ENCODE data around the gene ZNF718. TPM values are rescaled to one million over a fixed set of nuclear protein-coding genes. Genes with fewer than 3 reads are reported as not detected.
"Not testable (repeated sequence)": the region's sequence is repeated elsewhere in the genome, so short reads cannot be mapped to it uniquely, and the experiment has no call there.

ZNF718 gene
- total RNA-seq, 5 donors from 2014 or later (not counting 1 experiment from before 2014, with no cell fraction given) = 6.6 to 10.3 (median 8.6) TPM

GRCh38 chr4:202822-203221 is 78.5 kb downstream of the ZNF718 start:
- H3K4me3 Mint-ChIP-seq; H3K9me3 ChIP-seq; H3K4me3 ChIP-seq (ENCODE audit: control insufficient read depth in 1 of 2, extremely low read depth in 1 of 2, low read length in 1 of 2); H3K4me1 ChIP-seq (ENCODE audit: control insufficient read depth in 1 of 2, extremely low read depth in 1 of 2, insufficient read depth in 2 of 2, low read length in 2 of 2); H3K27ac ChIP-seq (ENCODE audit: low read length); ATAC-seq (replicated peaks in 1 of 4); POLR2A ChIA-PET; H3K27ac Mint-ChIP-seq; DNase-seq; H3K27me3 Mint-ChIP-seq; H3K4me1 Mint-ChIP-seq; H3K27me3 ChIP-seq (replicated peaks in 1 of 2; ENCODE audit: control insufficient read depth in 2 of 2, extremely low read depth in 1 of 2, insufficient read depth in 2 of 2, low read length in 1 of 2): not testable (repeated sequence)
- CTCF ChIA-PET = interaction anchor here in 1 of 2 donors (0.6 kb wide), 1 partner anchor 107 kb away, joined by 3 read pairs; no protein-coding TSS in a partner anchor
- peaks cover 52% of the 10 kb centered on the region for H3K36me3 Mint-ChIP-seq
- peaks cover 2 to 11% of the 10 kb centered on the region in 2 donors for H3K36me3 ChIP-seq (ENCODE audit: control insufficient read depth in 2 of 2, extremely low read depth in 1 of 2, insufficient read depth in 1 of 2, low read length in 1 of 2)
- H3K9me3 Mint-ChIP-seq = peaks cover 35 to 57% (median 54%) of the 10 kb centered on the region in 3 donors

DNA sequence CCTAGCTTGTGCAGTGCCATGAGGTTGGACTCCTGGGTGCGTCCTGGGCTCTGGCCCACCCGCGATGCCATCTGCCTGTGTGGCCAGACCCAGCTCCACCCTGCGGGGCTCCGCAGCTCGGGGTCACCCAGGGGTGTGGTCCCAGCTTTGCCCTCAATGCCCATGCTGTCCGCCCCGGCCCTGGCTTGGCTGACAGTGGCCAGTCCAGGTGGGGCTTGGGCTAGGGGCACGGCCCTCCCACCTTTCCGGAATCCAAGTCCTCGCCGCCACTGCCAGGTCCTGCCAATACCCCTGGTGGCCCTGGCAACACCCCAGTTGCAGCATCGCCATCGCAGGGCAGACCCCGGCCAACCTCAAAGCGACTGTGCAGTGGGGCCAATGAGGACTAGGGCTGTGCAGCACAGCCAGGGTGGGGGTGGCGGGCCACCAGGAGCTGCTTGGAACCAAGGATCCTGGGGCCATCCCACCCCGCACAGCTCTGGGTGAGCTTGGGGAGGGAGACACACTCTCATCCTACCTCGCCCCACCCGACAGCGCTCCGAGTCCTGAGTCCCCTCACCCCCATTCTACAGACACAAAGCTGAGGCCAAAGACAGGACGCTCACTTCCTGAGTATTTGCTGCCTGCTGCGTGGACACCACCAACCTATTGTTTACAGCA is 80.9 kb downstream of the ZNF718 start:
- POLR2A ChIA-PET = no interaction called here
- Mint-ChIP-seq H3K4me1 (peaks cover 15 to 26% (median 15%) of the 10 kb centered on the region in 3 donors), H3K36me3 (peaks cover 49% of the 10 kb centered on the region), H3K27me3 (no peaks in the 10 kb centered on the region), H3K4me3 (no peak overlapping the region), H3K27ac (no peak overlapping the region), H3K9me3 (peaks cover 29 to 46% (median 46%) of the 10 kb centered on the region in 3 donors)
- Histone ChIP-seq H3K36me3 (ENCODE audit: control insufficient read depth in 2 of 2, extremely low read depth in 1 of 2, insufficient read depth in 1 of 2, low read length in 1 of 2) (peaks cover 2 to 11% of the 10 kb centered on the region in 2 donors), H3K27ac (ENCODE audit: low read length) (no peak overlapping the region), H3K9me3 (peaks cover 8% of the 10 kb centered on the region), H3K4me3 (ENCODE audit: control insufficient read depth in 1 of 2, extremely low read depth in 1 of 2, low read length in 1 of 2) (no peak overlapping the region), H3K27me3 (replicated peaks in 1 of 2; ENCODE audit: control insufficient read depth in 2 of 2, extremely low read depth in 1 of 2, insufficient read depth in 2 of 2, low read length in 1 of 2) (no peaks in the 10 kb centered on the region), H3K4me1 (ENCODE audit: control insufficient read depth in 1 of 2, extremely low read depth in 1 of 2, insufficient read depth in 2 of 2, low read length in 2 of 2) (peaks cover 0 to 2% of the 10 kb centered on the region in 2 experiments)
- no peak for ATAC-seq (replicated peaks in 1 of 4)
- WGBS (ENCODE audit: insufficient coverage) = 93% methylated on average over 19 of the region's 24 CpGs
- CTCF ChIA-PET = no interaction called here
- DNase-seq = no peak

DNA sequence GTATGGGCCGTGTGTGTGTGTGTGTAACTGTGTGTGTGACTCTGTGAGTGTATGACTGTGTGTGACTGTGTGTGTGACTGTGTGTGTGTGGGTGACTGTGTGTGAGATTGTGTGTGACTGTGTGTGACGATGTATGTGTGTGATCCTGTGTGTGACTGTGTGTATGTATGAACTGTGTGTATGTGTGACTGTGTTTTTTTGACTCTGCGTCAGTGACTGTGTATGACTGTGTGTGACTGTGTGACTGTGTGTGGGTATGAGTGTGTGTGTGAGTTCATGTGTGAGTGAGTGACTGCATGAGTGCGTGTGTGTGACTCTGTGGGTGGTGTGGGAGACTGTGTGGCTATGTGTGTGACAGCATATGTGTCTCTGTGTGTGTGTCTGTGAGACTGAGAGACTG is 81.8 kb downstream of the ZNF718 start:
- Mint-ChIP-seq H3K9me3 (peaks cover 29 to 45% (median 44%) of the 10 kb centered on the region in 3 donors), H3K36me3 (peaks cover 45% of the 10 kb centered on the region)

DNA sequence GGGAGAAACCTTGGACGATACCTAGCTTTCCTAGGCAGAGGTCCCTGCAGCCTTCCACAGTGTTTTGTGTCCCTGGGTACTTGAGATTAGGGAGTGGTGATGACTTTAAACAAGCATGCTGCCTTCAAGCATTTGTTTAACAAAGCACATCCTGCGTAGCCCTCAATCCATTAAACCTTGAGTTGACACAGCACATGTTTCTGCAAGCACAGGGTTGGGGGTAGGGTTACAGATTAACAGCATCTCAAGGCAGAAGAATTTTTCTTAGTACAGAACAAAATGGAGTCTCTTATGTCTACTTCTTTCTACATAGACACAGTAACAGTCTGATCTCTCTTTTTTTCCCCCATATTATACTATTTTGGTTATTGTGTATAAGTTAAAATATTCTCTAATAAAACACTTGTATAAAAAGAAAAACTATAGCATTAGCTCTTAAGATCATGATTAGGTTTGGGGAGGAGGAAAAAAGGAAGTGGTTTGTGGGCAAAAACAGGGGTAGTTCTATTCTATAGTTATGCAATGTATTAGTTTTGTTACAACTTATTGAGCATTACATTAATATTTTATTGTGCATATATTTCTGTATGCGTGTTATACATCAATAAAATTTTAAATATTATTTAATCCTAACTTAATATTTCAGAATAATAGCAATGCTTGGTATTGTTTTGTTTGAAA is 84.3 kb downstream of the ZNF718 start:
- H3K27ac ChIP-seq (ENCODE audit: low read length); H3K36me3 ChIP-seq (ENCODE audit: control insufficient read depth in 2 of 2, extremely low read depth in 1 of 2, insufficient read depth in 1 of 2, low read length in 1 of 2); H3K27ac Mint-ChIP-seq; ATAC-seq (replicated peaks in 1 of 4); H3K27me3 Mint-ChIP-seq; H3K9me3 ChIP-seq; H3K27me3 ChIP-seq (replicated peaks in 1 of 2; ENCODE audit: control insufficient read depth in 2 of 2, extremely low read depth in 1 of 2, insufficient read depth in 2 of 2, low read length in 1 of 2); H3K4me3 Mint-ChIP-seq; POLR2A ChIA-PET; H3K4me3 ChIP-seq (ENCODE audit: control insufficient read depth in 1 of 2, extremely low read depth in 1 of 2, low read length in 1 of 2); DNase-seq; CTCF ChIA-PET: not testable (repeated sequence)
- peaks cover 23 to 35% (median 34%) of the 10 kb centered on the region in 3 donors for H3K9me3 Mint-ChIP-seq
- peaks cover 8 to 23% of the 10 kb centered on the region in 2 experiments for H3K4me1 ChIP-seq (ENCODE audit: control insufficient read depth in 1 of 2, extremely low read depth in 1 of 2, insufficient read depth in 2 of 2, low read length in 2 of 2)
- no CpG with 5 or more reads among the region's 3 CpGs for WGBS (ENCODE audit: insufficient coverage)
- H3K4me1 Mint-ChIP-seq = peaks cover 28 to 47% (median 30%) of the 10 kb centered on the region in 3 donors
- H3K36me3 Mint-ChIP-seq = peaks cover 26% of the 10 kb centered on the region

More for the DNA sequence above, 81.8 kb downstream of the ZNF718 start:
- Histone ChIP-seq H3K9me3 (peaks cover 5% of the 10 kb centered on the region), H3K36me3 (ENCODE audit: control insufficient read depth in 2 of 2, extremely low read depth in 1 of 2, insufficient read depth in 1 of 2, low read length in 1 of 2) (peaks cover 2 to 11% of the 10 kb centered on the region in 2 donors), H3K4me1 (ENCODE audit: control insufficient read depth in 1 of 2, extremely low read depth in 1 of 2, insufficient read depth in 2 of 2, low read length in 2 of 2) (peaks cover 3 to 5% of the 10 kb centered on the region in 2 experiments), H3K27ac (ENCODE audit: low read length) (no peak overlapping the region), H3K4me3 (ENCODE audit: control insufficient read depth in 1 of 2, extremely low read depth in 1 of 2, low read length in 1 of 2) (no peak overlapping the region), H3K27me3 (replicated peaks in 1 of 2; ENCODE audit: control insufficient read depth in 2 of 2, extremely low read depth in 1 of 2, insufficient read depth in 2 of 2, low read length in 1 of 2) (no peaks in the 10 kb centered on the region)
- ChIA-PET POLR2A (no interaction called here), CTCF (no interaction called here)
- DNase-seq (no peak), ATAC-seq (replicated peaks in 1 of 4) (no peak)
- WGBS (ENCODE audit: insufficient coverage) = 85% methylated on average over 4 of the region's 4 CpGs
- H3K4me3 Mint-ChIP-seq = no peak overlapping the region
- no peaks in the 10 kb centered on the region for H3K27me3 Mint-ChIP-seq
- H3K4me1 Mint-ChIP-seq = peaks cover 19 to 32% (median 20%) of the 10 kb centered on the region in 3 donors
- no peak overlapping the region for H3K27ac Mint-ChIP-seq

- no peak for ATAC-seq (replicated peaks in 1 of 4)
- H3K9me3 Mint-ChIP-seq = peaks cover 23 to 36% (median 36%) of the 10 kb centered on the region in 3 donors
- peaks cover 0 to 4% of the 10 kb centered on the region in 2 donors for H3K27me3 Mint-ChIP-seq
- ChIA-PET CTCF (no interaction called here), POLR2A (interaction anchor here in 1 of 2 donors (0.6 kb wide), 1 partner anchor 268 kb away, joined by 7 read pairs; no protein-coding TSS in a partner anchor)
- H3K4me1 Mint-ChIP-seq = peaks cover 28 to 50% (median 30%) of the 10 kb centered on the region in 3 donors
- Histone ChIP-seq H3K4me3 (ENCODE audit: control insufficient read depth in 1 of 2, extremely low read depth in 1 of 2, low read length in 1 of 2) (peak overlapping the region in 1 of 2 donors; percentile 26), H3K4me1 (ENCODE audit: control insufficient read depth in 1 of 2, extremely low read depth in 1 of 2, insufficient read depth in 2 of 2, low read length in 2 of 2) (peaks cover 8 to 23% of the 10 kb centered on the region in 2 experiments), H3K9me3 (peaks cover 4% of the 10 kb centered on the region), H3K36me3 (ENCODE audit: control insufficient read depth in 2 of 2, extremely low read depth in 1 of 2, insufficient read depth in 1 of 2, low read length in 1 of 2) (no peaks in the 10 kb centered on the region), H3K27ac (ENCODE audit: low read length) (no peak overlapping the region), H3K27me3 (replicated peaks in 1 of 2; ENCODE audit: control insufficient read depth in 2 of 2, extremely low read depth in 1 of 2, insufficient read depth in 2 of 2, low read length in 1 of 2) (peaks cover 0 to 9% of the 10 kb centered on the region in 2 experiments)
- H3K36me3 Mint-ChIP-seq = peaks cover 35% of the 10 kb centered on the region
- H3K27ac Mint-ChIP-seq = peak overlapping the region in 1 of 2 donors; percentile 27
- WGBS (ENCODE audit: insufficient coverage) = 0% methylated on average over 3 of the region's 8 CpGs
- DNase-seq = peak in 1 of 35 experiments; percentile 5
- peak overlapping the region in 2 of 3 donors; percentile 29 to 65 for H3K4me3 Mint-ChIP-seq
Observed at GRCh38 chr4:211033-211511, 86.8 kb downstream of the ZNF718 start.

- peak in 11 of 35 experiments; percentile 1 to 44 (median 12) for DNase-seq
- POLR2A ChIA-PET = interaction anchor here in 1 of 2 donors (0.6 kb wide), 1 partner anchor 30 kb away, joined by 4 read pairs; no protein-coding TSS in a partner anchor
- Histone ChIP-seq H3K27ac (ENCODE audit: low read length) (no peak overlapping the region), H3K4me3 (ENCODE audit: control insufficient read depth in 1 of 2, extremely low read depth in 1 of 2, low read length in 1 of 2) (peak overlapping the region in 1 of 2 donors; percentile 4), H3K27me3 (replicated peaks in 1 of 2; ENCODE audit: control insufficient read depth in 2 of 2, extremely low read depth in 1 of 2, insufficient read depth in 2 of 2, low read length in 1 of 2) (peaks cover 0 to 9% of the 10 kb centered on the region in 2 experiments), H3K4me1 (ENCODE audit: control insufficient read depth in 1 of 2, extremely low read depth in 1 of 2, insufficient read depth in 2 of 2, low read length in 2 of 2) (peaks cover 8 to 23% of the 10 kb centered on the region in 2 experiments), H3K36me3 (ENCODE audit: control insufficient read depth in 2 of 2, extremely low read depth in 1 of 2, insufficient read depth in 1 of 2, low read length in 1 of 2) (no peaks in the 10 kb centered on the region), H3K9me3 (no peaks in the 10 kb centered on the region)
- H3K4me3 Mint-ChIP-seq = peak overlapping the region in 1 of 3 donors; percentile 17
- peaks cover 0 to 4% of the 10 kb centered on the region in 2 donors for H3K27me3 Mint-ChIP-seq
- no peak for ATAC-seq (replicated peaks in 1 of 4)
- H3K9me3 Mint-ChIP-seq = peaks cover 17 to 32% (median 32%) of the 10 kb centered on the region in 3 donors
- peaks cover 25 to 46% (median 28%) of the 10 kb centered on the region in 3 donors for H3K4me1 Mint-ChIP-seq
- no peak overlapping the region for H3K27ac Mint-ChIP-seq
- CTCF ChIA-PET = no interaction called here
- 60% methylated on average over 57 of the region's 57 CpGs for WGBS (ENCODE audit: insufficient coverage)
- H3K36me3 Mint-ChIP-seq = peaks cover 29% of the 10 kb centered on the region
Observed at GRCh38 chr4:212438-213188, 88.3 kb downstream of the ZNF718 start.

All from T-cell (primary cell).